Testis (tissue), 2 donors: ENCODE measurements around the gene ATP6V1B1.

Experiments used
- POLR2A ChIP-seq: fragments of 450-650 bp; IDR thresholded peaks from one replicate; pipeline ENCODE4 v1.6.1; 2017; ENCODE audit warnings: antibody characterized with exemption, mild to moderate bottlenecking, moderate library complexity
- TF ChIP-seq, protein P1 (sequence below), 3 experiments: fragments of 450-650 bp in 2 of 3; fragments of 200-600 bp in 1 of 3; sonication (generic) in 1 of 3; IDR thresholded peaks; one replicate each; pipeline ENCODE4 v1.5.1; 2016 to 2019; ENCODE audit warnings: antibody characterized with exemption in 3 of 3, mild to moderate bottlenecking in 2 of 3, moderate library complexity in 1 of 3

DNA sequence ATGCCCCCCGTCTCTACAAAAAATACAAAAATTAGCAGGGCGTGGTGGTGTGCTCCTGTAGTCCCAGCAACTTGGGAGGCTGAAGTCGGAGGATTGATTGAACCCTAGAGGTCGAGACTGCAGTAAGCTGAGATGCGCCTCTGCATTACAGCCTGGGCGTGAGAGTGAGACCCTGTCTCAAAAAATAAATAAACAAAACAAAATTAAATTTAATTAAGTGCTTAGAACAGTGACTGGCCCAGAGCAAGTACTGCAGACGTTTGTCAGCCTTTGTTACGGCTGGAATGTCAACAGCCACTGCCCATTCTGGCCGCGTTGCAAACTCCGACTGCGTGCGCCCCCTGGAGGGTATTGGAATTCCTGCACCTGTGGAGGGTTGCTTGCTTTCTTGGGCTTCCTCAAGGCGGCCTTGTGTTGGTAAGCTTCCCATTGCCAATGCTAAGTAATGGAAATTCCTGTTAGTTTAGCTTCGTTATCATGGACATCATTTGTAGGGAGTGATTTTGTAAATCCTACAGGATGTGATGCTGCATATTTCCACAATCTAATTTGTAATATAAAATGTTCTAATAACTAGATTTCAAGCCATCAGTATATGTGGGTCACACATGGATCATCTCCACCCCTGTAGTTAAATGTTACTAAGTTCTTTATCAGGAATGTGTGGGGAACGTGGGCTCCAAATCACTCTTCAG is 15.9 kb upstream of the ATP6V1B1 start:
- TF ChIP-seq, protein P1, sequence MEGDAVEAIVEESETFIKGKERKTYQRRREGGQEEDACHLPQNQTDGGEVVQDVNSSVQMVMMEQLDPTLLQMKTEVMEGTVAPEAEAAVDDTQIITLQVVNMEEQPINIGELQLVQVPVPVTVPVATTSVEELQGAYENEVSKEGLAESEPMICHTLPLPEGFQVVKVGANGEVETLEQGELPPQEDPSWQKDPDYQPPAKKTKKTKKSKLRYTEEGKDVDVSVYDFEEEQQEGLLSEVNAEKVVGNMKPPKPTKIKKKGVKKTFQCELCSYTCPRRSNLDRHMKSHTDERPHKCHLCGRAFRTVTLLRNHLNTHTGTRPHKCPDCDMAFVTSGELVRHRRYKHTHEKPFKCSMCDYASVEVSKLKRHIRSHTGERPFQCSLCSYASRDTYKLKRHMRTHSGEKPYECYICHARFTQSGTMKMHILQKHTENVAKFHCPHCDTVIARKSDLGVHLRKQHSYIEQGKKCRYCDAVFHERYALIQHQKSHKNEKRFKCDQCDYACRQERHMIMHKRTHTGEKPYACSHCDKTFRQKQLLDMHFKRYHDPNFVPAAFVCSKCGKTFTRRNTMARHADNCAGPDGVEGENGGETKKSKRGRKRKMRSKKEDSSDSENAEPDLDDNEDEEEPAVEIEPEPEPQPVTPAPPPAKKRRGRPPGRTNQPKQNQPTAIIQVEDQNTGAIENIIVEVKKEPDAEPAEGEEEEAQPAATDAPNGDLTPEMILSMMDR (IDR thresholded peaks at IDR 0.05), result peak; percentile 51 to 82 (median 81)
- TF ChIP-seq POLR2A, result no peak
